ENCODE results near the gene FBL.
A peak's percentile ranks its signal among the peaks of the same experiment; 100 is the strongest.

Gene FBL

GRCh38 chr19:39842693-39843435, 3.3 kb downstream of the FBL start:
- no peak for DNase-seq

DNA sequence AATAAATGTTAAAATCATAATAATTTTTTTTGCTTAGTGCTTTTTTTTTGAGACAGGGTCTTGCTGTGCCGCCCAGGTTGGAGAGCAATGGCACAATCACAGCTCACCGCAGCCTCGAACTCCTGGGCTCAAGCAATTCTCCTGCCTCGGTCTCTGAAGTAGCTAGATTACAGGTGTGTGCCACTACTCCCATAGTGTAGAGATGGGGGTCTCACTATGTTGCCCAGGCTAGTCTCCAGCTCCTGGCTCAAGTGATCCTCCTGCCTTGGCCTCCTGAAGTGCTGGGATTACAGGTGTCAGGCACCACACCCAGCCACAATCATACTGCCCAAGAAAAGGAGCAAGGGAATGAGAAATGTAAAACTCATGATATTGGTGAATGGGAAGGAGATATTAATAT, 5.1 kb downstream of the FBL start:
- no peak for DNase-seq

GRCh38 chr19:39840492-39840891, 5.7 kb downstream of the FBL start:
- no peak for DNase-seq

DNA sequence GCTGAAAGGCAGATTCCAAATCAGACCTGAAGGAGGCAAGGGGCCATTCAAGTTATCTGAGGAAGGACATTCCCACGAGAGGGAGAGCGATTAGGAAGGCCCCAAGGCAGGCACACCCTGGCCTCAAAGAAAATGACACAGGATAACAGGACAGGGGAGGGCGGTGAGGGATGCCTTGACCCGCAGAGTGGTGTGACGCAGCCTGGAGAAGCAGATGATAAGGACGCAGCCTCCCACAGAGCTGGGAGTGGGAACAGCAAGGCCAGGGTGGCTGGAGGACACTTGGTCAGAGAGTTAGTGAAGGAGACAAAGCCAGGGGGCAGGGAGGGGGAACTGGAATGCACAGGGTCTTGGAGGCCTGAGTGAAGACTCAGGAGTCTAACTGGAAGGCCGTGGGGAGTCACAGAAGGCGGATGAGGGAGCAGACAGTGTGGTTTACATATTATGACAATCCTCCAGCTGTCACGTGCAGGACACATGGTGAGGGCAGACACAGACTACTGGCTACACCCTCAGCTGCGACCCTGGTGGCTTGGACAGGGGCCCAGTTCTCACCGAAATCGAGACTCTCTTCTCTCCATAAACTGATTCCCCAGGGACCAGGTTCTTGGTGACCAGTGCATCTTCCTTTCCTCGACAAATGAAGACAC, 6.4 kb downstream of the FBL start:
- no peak for DNase-seq

- no peak for DNase-seq
Observed at GRCh38 chr19:39838569-39838968, 7.6 kb downstream of the FBL start.

DNA sequence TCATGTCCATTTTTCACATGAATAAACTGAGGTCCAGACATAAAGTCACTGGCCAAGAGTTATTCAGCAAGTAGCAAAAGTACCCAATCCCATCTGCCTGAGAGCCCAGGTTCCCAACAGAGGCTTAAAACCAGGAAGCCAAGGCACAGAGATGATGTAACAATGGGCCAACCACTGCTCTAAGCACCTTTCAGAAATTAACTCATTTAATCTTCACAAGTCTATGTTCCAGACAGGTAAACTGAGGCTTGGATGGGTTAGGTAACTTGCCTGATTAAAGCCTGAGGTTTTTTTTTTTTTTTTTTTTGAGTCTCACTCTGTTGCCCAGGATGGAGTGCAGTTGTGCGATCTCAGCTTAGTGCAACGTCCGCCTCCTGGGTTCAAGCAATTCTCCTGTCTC, 8.2 kb downstream of the FBL start:
- no peak for DNase-seq

DNA sequence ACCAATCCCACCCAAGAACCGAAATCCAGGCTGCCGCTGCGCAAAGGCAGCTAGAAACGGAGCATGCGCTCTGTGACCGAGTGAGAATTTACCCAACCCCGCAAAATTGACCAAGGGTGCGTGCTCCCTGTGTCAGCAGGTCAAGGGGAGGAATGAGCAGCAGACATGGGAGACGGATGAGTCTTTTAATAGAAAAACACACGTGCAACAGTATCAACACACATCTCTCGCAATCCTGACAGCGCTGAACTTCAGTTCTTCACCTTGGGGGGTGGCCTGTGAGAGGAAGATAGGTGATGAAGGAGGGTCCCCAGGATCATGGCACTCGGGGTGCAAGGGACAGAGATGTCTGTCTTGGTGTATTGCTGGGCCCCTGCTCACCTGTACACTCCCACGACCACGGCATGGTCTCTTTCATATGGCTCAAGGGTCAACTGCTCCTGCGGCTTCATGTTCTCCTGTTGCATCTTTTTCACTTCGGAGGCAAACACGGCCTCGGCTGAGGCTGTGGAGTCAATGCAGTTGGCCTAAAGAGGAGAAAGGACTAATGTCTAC, 11.8 kb downstream of the FBL start:
- no peak for DNase-seq

GRCh38 chr19:39833464-39834286, 12.5 kb downstream of the FBL start, which contains the start of gene DYRK1B:
Gene DYRK1B, minus strand, starts transcription at chr19:39834162. Its CDS starts 2,295 bp downstream, at chr19:39831867.
- peak; percentile 95 for DNase-seq

- no peak for DNase-seq
Observed at GRCh38 chr19:39833160-39833463, 13.1 kb downstream of the FBL start.

DNA sequence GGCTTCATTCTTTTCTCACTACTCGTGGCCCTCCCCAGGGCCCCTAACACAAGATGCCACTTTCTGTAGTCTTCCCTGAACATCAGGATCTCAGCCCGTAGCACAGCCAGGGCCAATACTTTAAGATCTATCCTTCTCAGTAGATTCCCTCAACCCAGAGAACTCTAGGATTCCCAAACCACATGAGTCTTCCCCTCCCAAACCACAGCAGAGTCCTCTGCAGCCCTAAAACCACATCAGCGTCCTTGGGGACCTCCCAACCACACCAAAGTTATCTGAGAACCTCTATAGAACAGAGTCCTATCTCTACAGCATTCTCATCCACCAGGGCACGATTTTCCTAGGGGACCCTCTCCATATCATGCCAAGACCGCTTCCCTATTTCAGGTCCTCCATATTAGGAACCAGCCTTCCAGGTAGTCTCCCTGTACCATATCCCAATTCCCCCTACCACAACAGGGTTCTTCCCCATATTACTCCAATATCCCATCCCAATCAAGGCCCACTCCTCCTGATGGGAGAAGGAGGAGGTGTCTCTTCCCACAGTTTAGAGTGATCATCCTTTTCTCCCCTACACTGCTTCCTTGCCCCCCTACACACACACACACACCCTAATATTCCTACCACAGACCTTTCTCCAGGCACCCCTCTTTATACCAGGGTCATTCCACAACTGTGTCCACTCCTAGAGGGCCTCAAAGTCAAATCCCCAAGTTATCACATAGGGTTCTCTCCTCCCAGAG, 13.7 kb downstream of the FBL start:
- DNase-seq = no peak

DNA sequence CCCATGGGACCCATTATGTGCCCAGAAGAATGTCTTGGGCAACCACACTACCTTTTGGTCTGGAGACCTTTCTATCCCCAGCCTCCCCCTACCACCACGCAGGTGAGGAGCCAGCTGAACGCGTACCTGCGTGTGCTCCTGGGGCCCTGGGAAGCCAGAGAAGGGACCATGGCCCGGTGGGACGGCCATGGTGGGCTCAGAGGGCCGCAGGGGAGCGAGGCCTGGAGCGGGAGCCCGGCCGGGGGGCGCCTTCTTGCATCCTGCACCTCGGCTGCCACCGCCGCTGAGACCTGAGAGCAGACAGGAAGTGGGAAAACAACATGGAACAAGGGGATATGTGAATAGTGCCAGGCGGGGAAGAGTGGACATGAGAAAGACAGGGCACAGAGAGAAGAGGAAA, 14.5 kb downstream of the FBL start:
- no peak for DNase-seq

- DNase-seq = no peak
Observed at GRCh38 chr19:39830847-39831246, 15.3 kb downstream of the FBL start.

DNA sequence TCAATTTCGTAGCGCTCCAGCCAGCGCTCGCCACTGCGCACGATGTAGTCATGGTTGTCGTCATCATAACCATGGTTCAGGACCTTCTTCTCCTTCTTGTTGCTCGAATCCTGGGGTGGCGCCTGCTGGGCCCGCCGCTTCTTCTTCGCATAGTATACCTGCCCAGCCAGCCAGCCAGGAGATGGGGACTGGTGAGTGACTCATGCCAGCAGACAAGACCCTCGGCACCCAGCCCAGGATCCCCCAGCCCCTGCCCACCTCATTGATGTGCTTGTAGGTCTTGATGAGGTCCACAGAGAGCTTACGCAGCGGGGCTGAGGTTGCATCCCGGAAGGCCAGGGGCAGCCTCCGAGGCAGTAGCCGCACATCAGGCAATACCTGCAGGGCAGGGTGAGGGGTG, 15.8 kb downstream of the FBL start:
- no peak for DNase-seq

DNA sequence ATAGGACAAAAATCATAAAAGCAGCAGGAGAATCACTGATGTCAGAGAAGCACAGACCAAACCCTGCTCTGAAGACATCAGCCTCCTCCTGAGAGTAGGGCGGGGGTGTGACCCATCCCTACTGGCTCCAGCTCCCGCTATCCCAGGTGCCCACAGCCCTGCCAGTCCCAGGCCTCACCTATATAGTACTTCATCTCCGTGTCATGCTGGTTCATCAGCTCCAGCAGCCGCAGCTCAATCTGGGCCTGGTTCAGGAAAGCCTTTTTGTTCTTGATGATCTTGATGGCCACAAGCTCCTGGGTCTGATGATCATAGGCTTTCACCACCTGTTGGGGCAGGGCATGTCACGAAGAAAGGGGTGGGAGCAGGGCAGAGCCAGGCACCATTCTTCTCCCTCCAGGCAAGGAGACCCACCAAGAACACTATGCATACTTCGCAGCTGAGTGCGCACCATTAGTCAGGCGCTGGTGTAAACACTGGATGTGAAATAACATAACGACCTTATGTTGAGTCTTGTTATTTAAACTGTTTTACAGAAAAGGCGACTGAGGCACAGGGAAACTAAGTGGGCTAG, 16.4 kb downstream of the FBL start:
- no peak for DNase-seq

DNA sequence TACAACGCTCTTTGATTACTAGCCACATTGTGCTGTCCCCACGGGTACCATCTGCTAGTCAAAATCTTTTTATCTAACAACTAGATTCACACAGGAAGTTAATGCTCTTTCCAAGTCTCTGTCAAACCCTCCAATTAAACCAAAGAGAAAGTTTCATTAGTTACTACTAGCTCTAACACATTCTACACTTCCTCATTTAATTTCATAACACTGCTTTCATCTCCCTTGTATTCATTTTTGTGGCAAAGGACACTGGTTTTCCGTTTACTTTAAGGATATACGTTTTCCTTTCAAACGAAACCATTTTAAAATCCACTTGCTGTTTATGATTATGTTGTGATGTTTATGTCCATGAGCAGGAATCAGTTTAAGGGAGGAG, 17.5 kb downstream of the FBL start:
- no peak for DNase-seq

GRCh38 chr19:39828015-39828653, 18.0 kb downstream of the FBL start:
- DNase-seq = no peak

DNA sequence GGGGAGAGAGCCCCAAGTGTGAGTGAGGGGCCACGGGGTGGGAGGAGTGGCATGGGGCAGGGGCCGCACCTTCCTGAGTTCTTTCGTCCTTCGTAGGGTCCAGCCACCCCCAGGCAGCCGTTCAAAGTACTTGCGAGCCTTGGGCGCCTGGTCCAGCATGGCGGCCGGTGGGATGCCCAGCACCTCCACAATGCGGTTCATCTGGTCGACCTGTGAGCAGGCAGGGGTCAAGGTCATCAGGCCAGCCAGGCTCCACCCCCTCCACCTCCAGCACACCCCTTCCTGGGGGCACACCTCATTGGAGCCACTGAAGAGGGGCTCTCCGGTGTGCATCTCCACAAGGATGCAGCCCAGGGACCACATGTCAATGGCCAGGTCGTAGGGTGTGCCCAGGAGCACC, 19.0 kb downstream of the FBL start:
- DNase-seq = no peak

DNA sequence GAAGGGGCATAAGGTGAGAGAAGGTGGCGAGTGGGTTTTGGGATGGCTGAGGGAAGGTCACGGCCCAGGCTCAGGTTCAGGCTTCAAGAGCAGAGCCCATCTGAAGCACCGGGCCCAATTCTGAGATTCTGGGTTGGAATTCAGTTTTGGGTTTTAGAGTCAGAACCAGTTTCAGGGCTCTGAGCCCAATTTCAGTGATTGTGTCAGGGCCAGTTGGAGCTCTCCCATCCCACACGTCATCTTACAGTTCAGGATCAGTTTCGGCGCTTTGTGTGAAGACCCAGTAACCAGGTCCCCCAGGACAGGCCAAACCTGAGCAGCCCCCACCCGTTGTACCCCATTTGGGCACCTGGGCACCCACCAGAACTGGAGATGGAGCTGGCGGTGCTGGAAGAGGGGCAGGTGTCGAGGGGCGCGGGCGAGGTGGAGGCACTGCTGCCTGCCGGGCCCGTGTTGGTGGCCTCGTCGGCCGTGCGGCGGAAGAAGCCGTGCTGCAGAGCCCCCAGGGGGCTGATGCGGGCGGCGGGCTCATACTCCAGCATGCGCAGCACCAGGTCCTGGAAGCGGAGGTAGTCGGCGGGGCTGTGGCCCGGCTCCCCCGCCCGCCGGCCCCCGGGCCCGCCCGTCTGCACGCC, 19.8 kb downstream of the FBL start:
- DNase-seq = no peak

DNA sequence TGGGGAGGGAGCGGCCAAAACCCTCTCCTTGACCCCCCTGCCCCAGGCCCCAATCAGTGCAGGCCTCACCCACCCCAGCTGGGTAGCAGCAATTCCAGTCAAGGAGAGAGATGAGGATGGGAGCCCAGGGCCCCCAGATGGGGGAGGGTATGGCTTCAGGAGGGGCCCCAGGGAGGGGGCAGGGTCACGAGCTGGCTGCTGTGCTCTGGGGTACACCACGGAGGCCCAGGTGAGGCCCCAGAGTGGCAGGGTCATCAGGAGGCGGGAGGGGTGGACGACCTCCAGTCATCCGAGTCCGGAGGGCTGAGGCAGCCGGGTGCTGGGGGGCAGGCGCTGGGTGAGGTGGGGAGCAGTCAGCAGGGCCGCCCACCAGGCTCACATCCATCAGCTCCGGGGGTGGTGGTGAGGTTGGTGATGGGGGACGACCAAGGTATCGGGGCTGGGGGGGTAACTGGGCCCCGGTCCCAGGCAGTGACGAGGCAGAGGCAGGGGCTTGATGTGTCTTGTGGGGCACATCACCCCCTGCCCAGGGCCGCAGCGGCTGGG, 20.6 kb downstream of the FBL start:
- no peak for DNase-seq

- no peak for DNase-seq
Observed at GRCh38 chr19:39825093-39825463, 21.1 kb downstream of the FBL start.
